ENCODE results near the gene HSPB2. TPM values are rescaled to one million over a fixed set of nuclear protein-coding genes. Genes with fewer than 3 reads are reported as not detected.

Gene HSPB2
- total and polyA plus RNA-seq, 2 of the 8 experiments (the other 6 are each of a cell fraction or from before 2014, with no cell fraction given), result 0.32 to 0.86 TPM

DNA sequence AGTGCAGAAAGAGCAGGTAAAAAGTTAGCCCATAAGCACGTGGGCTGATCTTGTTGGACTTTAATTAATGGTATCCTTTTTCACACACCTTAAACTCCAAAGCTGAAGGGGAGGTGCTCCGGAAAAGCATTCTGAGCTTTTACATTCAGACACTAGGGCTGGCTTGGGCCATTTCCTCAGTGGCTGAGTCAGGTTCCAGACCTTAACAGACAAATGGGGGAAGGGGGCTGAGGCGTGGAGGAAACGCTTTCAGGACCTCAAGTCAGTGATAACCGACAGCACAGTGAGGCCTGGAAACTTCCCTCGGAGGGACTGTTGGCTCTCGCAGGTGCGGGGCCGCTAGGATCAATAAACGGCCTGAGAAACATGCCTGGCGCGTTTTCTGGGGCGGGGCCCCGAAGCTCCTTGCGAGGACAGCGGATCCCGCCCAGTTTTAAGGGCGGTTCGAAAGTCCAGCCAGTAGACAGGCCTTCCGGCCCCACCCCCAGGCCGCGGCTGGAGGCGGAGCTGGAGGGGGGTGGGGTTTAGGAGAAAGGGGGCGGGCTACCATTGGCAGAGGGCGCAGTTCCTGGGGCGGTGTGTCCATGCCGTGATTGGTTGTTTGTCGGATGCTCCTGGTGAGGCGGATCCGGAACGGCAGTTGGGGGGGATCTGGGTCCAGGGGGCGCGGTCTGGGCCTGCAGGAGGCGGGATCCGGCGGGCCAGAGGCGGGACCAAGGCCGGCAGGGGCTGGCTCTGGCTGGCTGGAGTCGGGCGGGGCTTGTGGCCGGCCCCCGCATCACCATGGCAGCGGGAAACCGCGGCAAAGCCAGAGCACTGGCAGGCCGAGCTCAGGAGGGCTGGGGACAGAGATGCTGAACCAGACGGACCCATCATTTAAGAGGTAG, 14.2 kb downstream of the HSPB2 start (continued):
- TF ChIP-seq RFX5 (IDR thresholded peaks at IDR 0.05; ENCODE audit: borderline replicate concordance, low read depth, low read length), result no peak
- TF ChIP-seq, protein P1, sequence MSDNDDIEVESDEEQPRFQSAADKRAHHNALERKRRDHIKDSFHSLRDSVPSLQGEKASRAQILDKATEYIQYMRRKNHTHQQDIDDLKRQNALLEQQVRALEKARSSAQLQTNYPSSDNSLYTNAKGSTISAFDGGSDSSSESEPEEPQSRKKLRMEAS (IDR thresholded peaks at IDR 0.05), result peak; percentile 51; the same call in 1 of the 2 replicates
- no peak for TF ChIP-seq HDAC2 (IDR thresholded peaks at IDR 0.05; ENCODE audit: borderline replicate concordance in 1 of 2, low read depth in 2 of 2, low read length in 2 of 2)
- peak; percentile 61; the same call in 1 of the 2 replicates for TF ChIP-seq EGR1 (IDR thresholded peaks at IDR 0.05; ENCODE audit: borderline replicate concordance, low read depth, low read length)
- peak in 1 of 3 experiments; percentile 2; a peak in 1 of 4 replicates for TF ChIP-seq CTCF (IDR thresholded peaks at IDR 0.05; ENCODE audit: control extremely low read depth in 1 of 3, insufficient read depth in 1 of 3, low read depth in 1 of 3, low read length in 3 of 3)
- peak; percentile 70 for TF ChIP-seq ASH2L (IDR thresholded peaks at IDR 0.05; ENCODE audit: low read length)
